Measurements from ENCODE around the gene DXO. TPM values are rescaled to one million over a fixed set of nuclear protein-coding genes. Genes with fewer than 3 reads are reported as not detected.
"Not testable (repeated sequence)": the region's sequence is repeated elsewhere in the genome, so short reads cannot be mapped to it uniquely, and the experiment has no call there.

DXO gene
- total and polyA plus RNA-seq, 2 of the 4 experiments (the other 2 are of a cell fraction) = 9.3 to 21.4 TPM

- dilution Hi-C loops (cut with HindIII; ENCODE audit: low sequenced_read_pairs, unreplicated experiment); CTCF ChIA-PET; H2BK20ac ChIP-seq (ENCODE audit: low read depth, low read length): not testable (repeated sequence)
Observed at GRCh38 chr6:32012941-32013617, 41.1 kb upstream of the DXO start.

GRCh38 chr6:32010856-32011530, 39.1 kb upstream of the DXO start:
- DNase-seq; intact Hi-C loops (cut with micrococcal nuclease); H3K36me3 ChIP-seq (ENCODE audit: control insufficient read depth, insufficient read depth, low read length); H3K18ac ChIP-seq (ENCODE audit: low read depth, low read length); BruUV-seq (replicated peaks); H2AK5ac ChIP-seq (ENCODE audit: low read depth, low read length); H3K9me1 ChIP-seq (ENCODE audit: insufficient read depth, low read length); H4K91ac ChIP-seq (ENCODE audit: insufficient read depth, low read depth, low read length); H4K20me1 ChIP-seq (ENCODE audit: insufficient read depth, low read length); H2AFZ ChIP-seq (replicated peaks; ENCODE audit: low read length, poor library complexity); H3K56ac ChIP-seq (ENCODE audit: extremely low read depth, insufficient read depth, low read length); H3K9me3 ChIP-seq (ENCODE audit: control insufficient read depth, insufficient read depth, low read length); H2AK9ac ChIP-seq (replicated peaks; ENCODE audit: low read depth, low read length, poor library complexity); H2BK15ac ChIP-seq (ENCODE audit: low read depth, low read length); in situ Hi-C loops (cut with MboI; ENCODE audit: low sequenced_read_pairs); H3K9ac ChIP-seq (ENCODE audit: low read depth, low read length); H4K8ac ChIP-seq (ENCODE audit: low read depth in 2 of 2, low read length in 2 of 2); H2BK5ac ChIP-seq (ENCODE audit: low read depth, low read length, poor library complexity, severe bottlenecking); dilution Hi-C loops (cut with HindIII; ENCODE audit: low sequenced_read_pairs, unreplicated experiment); H3K4ac ChIP-seq (ENCODE audit: low read depth, low read length); H3K27ac ChIP-seq (ENCODE audit: insufficient read depth, low read length); H3K79me1 ChIP-seq (ENCODE audit: low read depth in 1 of 2, low read length in 2 of 2); H3K27me3 ChIP-seq (ENCODE audit: control insufficient read depth, insufficient read depth, low read length); H2BK120ac ChIP-seq (ENCODE audit: low read depth, low read length); H2BK20ac ChIP-seq (ENCODE audit: low read depth, low read length); H3K23ac ChIP-seq (ENCODE audit: low read depth, low read length); H3K4me1 ChIP-seq (ENCODE audit: control insufficient read depth, insufficient read depth, low read length); H3K14ac ChIP-seq (replicated peaks; ENCODE audit: low read depth, low read length); POLR2A ChIA-PET (ENCODE audit: unreplicated experiment); H3K4me3 ChIP-seq (ENCODE audit: insufficient read depth, low read depth, low read length); H3K4me2 ChIP-seq (ENCODE audit: low read depth, low read length); ATAC-seq (ENCODE audit: low read depth); H4K5ac ChIP-seq (ENCODE audit: low read depth, low read length); CTCF ChIA-PET: not testable (repeated sequence)
- whole genome bisulfite sequencing, 2 experiments (ENCODE audit: extremely low coverage in 2 of 2, insufficient read length in 1 of 2) = no CpG with 5 or more reads among the region's 27 CpGs

More at GRCh38 chr6:32012941-32013617, 41.1 kb upstream of the DXO start:
- H3K9me1 ChIP-seq (ENCODE audit: insufficient read depth, low read length); BruUV-seq (replicated peaks); H4K5ac ChIP-seq (ENCODE audit: low read depth, low read length); H3K27me3 ChIP-seq (ENCODE audit: control insufficient read depth, insufficient read depth, low read length); H2AFZ ChIP-seq (replicated peaks; ENCODE audit: low read length, poor library complexity); H4K20me1 ChIP-seq (ENCODE audit: insufficient read depth, low read length); H4K8ac ChIP-seq (ENCODE audit: low read depth in 2 of 2, low read length in 2 of 2); H3K18ac ChIP-seq (ENCODE audit: low read depth, low read length); H3K14ac ChIP-seq (replicated peaks; ENCODE audit: low read depth, low read length); DNase-seq; in situ Hi-C loops (cut with MboI; ENCODE audit: low sequenced_read_pairs); H3K27ac ChIP-seq (ENCODE audit: insufficient read depth, low read length); H3K36me3 ChIP-seq (ENCODE audit: control insufficient read depth, insufficient read depth, low read length); H3K79me1 ChIP-seq (ENCODE audit: low read depth in 1 of 2, low read length in 2 of 2); H3K4ac ChIP-seq (ENCODE audit: low read depth, low read length); H3K9ac ChIP-seq (ENCODE audit: low read depth, low read length); H3K56ac ChIP-seq (ENCODE audit: extremely low read depth, insufficient read depth, low read length); intact Hi-C loops (cut with micrococcal nuclease); ATAC-seq (ENCODE audit: low read depth); H4K91ac ChIP-seq (ENCODE audit: insufficient read depth, low read depth, low read length); H2BK5ac ChIP-seq (ENCODE audit: low read depth, low read length, poor library complexity, severe bottlenecking); H2BK120ac ChIP-seq (ENCODE audit: low read depth, low read length); H3K4me1 ChIP-seq (ENCODE audit: control insufficient read depth, insufficient read depth, low read length); POLR2A ChIA-PET (ENCODE audit: unreplicated experiment); H3K4me2 ChIP-seq (ENCODE audit: low read depth, low read length); H3K4me3 ChIP-seq (ENCODE audit: insufficient read depth, low read depth, low read length); H2AK9ac ChIP-seq (replicated peaks; ENCODE audit: low read depth, low read length, poor library complexity); H3K23ac ChIP-seq (ENCODE audit: low read depth, low read length); H2AK5ac ChIP-seq (ENCODE audit: low read depth, low read length); H3K9me3 ChIP-seq (ENCODE audit: control insufficient read depth, insufficient read depth, low read length); H2BK15ac ChIP-seq (ENCODE audit: low read depth, low read length): not testable (repeated sequence)
- WGBS, 2 experiments (ENCODE audit: extremely low coverage in 2 of 2, insufficient read length in 1 of 2) = no CpG with 5 or more reads among the region's 17 CpGs
